Calu3 (cell line): ENCODE data around the gene ASMTL. TPM values are rescaled to one million over a fixed set of nuclear protein-coding genes. Genes with fewer than 3 reads are reported as not detected.
"Not testable (repeated sequence)": the region's sequence is repeated elsewhere in the genome, so short reads cannot be mapped to it uniquely, and the experiment has no call there.

Experiments used
- BruUV-seq: library from RNA; stranded (reverse); fragments of 400-500 nt; replicated peaks from 2 replicates; lab custom pipeline; 2021; lab: Mats Ljungman, UMichigan
- CTCF ChIA-PET: fragments of 300-600 bp; sonication (Branson Sonifier 250); formaldehyde crosslinking; loops from one replicate; lab custom pipeline; 2022; ENCODE audit warnings: antibody characterized with exemption; lab: Charles Lee
- DNase-seq: peaks from one replicate; pipeline ENCODE4 v3.0.0; 2022
- H3K27ac Mint-ChIP-seq: one replicate; pipeline ENCODE4 v1.8.0; 2022; ENCODE audit warnings: mixed read lengths; ENCODE audit not compliant: unreplicated experiment
- H3K27me3 Mint-ChIP-seq: one replicate; pipeline ENCODE4 v1.8.0; 2022; ENCODE audit warnings: mixed read lengths; ENCODE audit not compliant: unreplicated experiment
- H3K36me3 Mint-ChIP-seq: one replicate; pipeline ENCODE4 v1.8.0; 2022; ENCODE audit warnings: mild to moderate bottlenecking, moderate library complexity, mixed read lengths; ENCODE audit not compliant: insufficient read depth, unreplicated experiment
- H3K4me1 Mint-ChIP-seq: one replicate; pipeline ENCODE4 v1.8.0; 2022; ENCODE audit warnings: mild to moderate bottlenecking, low read depth, mixed read lengths; ENCODE audit not compliant: unreplicated experiment
- H3K4me3 Mint-ChIP-seq: one replicate; pipeline ENCODE4 v1.8.0; 2022; ENCODE audit warnings: mild to moderate bottlenecking, low read depth, moderate library complexity, mixed read lengths; ENCODE audit not compliant: unreplicated experiment
- H3K9me3 Mint-ChIP-seq: one replicate; pipeline ENCODE4 v1.8.0; 2022; ENCODE audit warnings: low read depth, mixed read lengths; ENCODE audit not compliant: unreplicated experiment
- intact Hi-C: fragments of 100-400 bp; cut with micrococcal nuclease; formaldehyde crosslinking; loops from one replicate; pipeline ENCODE4 v1.10.0; 2022; ENCODE audit not compliant: unreplicated experiment
- total RNA-seq: library from RNA; stranded (reverse); gene quantifications from 2 replicates; pipeline ENCODE4 v1.2.3, GENCODE V29; 2022
- TF ChIP-seq, protein P1 (sequence below): fragments of 200-600 bp; IDR thresholded peaks from one replicate; pipeline ENCODE4 v1.8.0; 2022; ENCODE audit warnings: antibody characterized with exemption; ENCODE audit not compliant: unreplicated experiment

The ASMTL gene
- total RNA-seq, 1 experiment from 2014 or later = 14.4 TPM

GRCh38 chrX:1407035-1407434 lies 45.7 kb downstream of the ASMTL start:
- Mint-ChIP-seq H3K4me3 (no peak overlapping the region), H3K27me3 (no peaks in the 10 kb centered on the region), H3K27ac (no peak overlapping the region), H3K4me1 (no peaks in the 10 kb centered on the region), H3K9me3 (no peaks in the 10 kb centered on the region), H3K36me3 (no peaks in the 10 kb centered on the region)
- DNase-seq = no peak
- TF ChIP-seq, protein P1, sequence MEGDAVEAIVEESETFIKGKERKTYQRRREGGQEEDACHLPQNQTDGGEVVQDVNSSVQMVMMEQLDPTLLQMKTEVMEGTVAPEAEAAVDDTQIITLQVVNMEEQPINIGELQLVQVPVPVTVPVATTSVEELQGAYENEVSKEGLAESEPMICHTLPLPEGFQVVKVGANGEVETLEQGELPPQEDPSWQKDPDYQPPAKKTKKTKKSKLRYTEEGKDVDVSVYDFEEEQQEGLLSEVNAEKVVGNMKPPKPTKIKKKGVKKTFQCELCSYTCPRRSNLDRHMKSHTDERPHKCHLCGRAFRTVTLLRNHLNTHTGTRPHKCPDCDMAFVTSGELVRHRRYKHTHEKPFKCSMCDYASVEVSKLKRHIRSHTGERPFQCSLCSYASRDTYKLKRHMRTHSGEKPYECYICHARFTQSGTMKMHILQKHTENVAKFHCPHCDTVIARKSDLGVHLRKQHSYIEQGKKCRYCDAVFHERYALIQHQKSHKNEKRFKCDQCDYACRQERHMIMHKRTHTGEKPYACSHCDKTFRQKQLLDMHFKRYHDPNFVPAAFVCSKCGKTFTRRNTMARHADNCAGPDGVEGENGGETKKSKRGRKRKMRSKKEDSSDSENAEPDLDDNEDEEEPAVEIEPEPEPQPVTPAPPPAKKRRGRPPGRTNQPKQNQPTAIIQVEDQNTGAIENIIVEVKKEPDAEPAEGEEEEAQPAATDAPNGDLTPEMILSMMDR = no peak
- intact Hi-C loops = no loop called here
- no TSS peak for BruUV-seq
- CTCF ChIA-PET = no interaction called here

DNA sequence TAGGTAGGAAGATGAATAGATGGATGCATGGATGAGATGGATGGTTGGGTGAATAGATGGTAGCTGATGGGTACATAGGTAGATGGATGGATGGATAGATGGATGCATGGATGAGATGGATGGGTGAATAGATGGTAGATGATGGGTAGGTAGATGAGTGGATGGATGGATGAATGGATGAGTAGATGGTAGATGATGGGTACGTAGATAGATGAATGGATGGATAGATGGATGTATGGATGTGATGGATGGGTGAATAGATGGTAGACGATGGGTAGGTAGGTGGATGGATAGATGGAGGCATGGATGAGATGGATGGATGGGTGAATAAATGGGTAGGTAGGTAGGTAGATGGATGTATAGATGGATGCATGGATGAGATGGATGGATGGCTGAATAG lies 46.9 kb downstream of the ASMTL start:
- H3K9me3 Mint-ChIP-seq, intact Hi-C loops, H3K27ac Mint-ChIP-seq, H3K4me1 Mint-ChIP-seq, H3K27me3 Mint-ChIP-seq, BruUV-seq, CTCF ChIA-PET, DNase-seq, H3K36me3 Mint-ChIP-seq, H3K4me3 Mint-ChIP-seq: not testable (repeated sequence)

- H3K4me3 Mint-ChIP-seq, DNase-seq, CTCF ChIA-PET, H3K36me3 Mint-ChIP-seq, H3K27me3 Mint-ChIP-seq, H3K9me3 Mint-ChIP-seq, intact Hi-C loops, H3K27ac Mint-ChIP-seq, H3K4me1 Mint-ChIP-seq, BruUV-seq: not testable (repeated sequence)
Measured at GRCh38 chrX:1403867-1404266, 48.8 kb downstream of the ASMTL start.

- peaks cover 6% of the 10 kb centered on the region for H3K36me3 Mint-ChIP-seq
- CTCF ChIA-PET = no interaction called here
- intact Hi-C loops = no loop called here
Measured at GRCh38 chrX:1403228-1403627, 49.5 kb downstream of the ASMTL start.

GRCh38 chrX:1401611-1402430 lies 50.9 kb downstream of the ASMTL start:
- Mint-ChIP-seq H3K9me3 (no peaks in the 10 kb centered on the region), H3K27me3 (no peaks in the 10 kb centered on the region), H3K27ac (no peak overlapping the region), H3K4me1 (no peaks in the 10 kb centered on the region), H3K4me3 (no peak overlapping the region), H3K36me3 (peaks cover 17% of the 10 kb centered on the region)
- TF ChIP-seq, protein P1 = no peak
- no peak for DNase-seq
- BruUV-seq = no TSS peak
- intact Hi-C loops = no loop called here
- CTCF ChIA-PET = no interaction called here

More at GRCh38 chrX:1403228-1403627, 49.5 kb downstream of the ASMTL start:
- TF ChIP-seq, protein P1 = no peak
- DNase-seq = no peak
- no peaks in the 10 kb centered on the region for H3K27me3 Mint-ChIP-seq
- no peaks in the 10 kb centered on the region for H3K4me1 Mint-ChIP-seq
- H3K9me3 Mint-ChIP-seq = no peaks in the 10 kb centered on the region
- H3K27ac Mint-ChIP-seq = no peak overlapping the region
- no peak overlapping the region for H3K4me3 Mint-ChIP-seq
- no TSS peak for BruUV-seq
